CD4-positive, alpha-beta T cell treated with Interleukin-4 for 1 hour (primary cell): Measurements from ENCODE around the gene TTC1.

Experiments
- DNase-seq, 2 donors: peaks; one replicate each; pipeline ENCODE4 v3.0.0-alpha.2; 2020 to 2022

Gene TTC1

DNA sequence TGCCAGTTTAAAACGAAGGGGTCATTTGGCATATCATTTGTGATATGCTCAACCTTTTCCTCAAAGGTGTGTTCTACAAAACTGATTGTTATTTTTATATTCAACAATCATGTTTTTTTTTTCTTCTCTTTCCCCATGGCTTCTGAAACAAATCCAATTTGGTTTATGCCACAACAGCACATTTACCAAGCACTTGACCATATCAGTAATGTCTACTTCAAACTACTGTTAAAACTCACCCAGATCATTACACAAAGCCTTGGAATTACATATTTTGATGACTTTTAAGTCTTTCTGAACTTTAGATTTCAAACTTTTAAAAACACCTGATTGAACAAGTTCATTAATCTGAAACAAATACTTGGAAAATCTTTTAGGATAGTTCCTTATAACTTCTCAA lies 81.1 kb downstream of the TTC1 start:
- no peak for DNase-seq

DNA sequence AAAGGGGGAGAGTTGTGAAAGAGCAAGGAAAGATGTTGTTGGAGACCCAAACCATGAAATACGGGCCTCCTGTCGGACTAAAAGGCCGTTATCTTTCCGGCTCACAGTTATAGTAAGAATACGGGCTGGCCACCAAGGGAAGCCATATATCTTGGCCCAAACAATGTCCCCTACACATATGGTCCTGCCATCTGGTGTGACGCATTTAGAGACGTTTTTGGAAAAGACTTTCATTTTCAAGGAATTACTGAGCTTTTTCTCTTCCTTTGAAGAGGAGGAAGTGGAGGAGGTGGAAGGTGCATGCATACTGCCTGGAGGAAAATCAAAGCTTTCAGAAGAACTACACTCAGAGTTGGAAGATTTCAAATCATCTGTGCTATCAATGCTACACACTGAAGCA lies 83.6 kb downstream of the TTC1 start:
- no peak for DNase-seq

DNA sequence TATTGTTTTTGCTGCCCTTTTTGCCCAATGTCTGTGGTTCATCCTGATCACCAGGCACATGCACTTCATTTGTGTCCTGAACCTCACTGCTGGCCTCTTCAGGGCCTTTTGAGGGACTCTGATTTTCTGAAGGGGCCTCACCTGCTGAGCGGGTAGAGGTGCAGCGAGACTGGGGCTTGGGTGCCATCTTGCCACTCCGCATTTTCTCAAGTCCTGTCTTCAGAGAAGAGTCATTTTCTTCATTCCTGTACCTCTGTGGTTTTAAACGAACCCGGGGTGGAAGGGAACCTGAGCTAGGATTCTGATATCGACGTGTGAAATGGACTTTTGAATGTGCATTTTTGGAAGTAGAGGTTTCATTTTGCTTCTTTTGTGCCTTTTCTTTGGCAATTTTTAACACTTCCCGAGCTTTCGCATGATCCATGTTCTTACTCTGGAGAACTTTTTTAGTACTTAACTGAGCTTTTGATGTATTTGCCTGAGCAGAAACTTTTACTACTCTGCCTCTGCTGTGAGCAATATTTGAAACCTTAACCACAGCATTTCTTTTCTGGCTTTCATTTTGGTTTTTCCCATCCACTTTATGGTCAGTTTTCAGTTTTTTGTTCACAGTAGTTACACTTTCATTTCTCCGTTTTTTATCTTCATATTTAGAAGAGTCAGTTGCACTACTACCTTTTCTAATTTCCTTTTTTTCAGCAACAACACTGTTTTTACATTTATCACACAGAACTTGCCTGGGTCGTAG lies 84.2 kb downstream of the TTC1 start:
- no peak for DNase-seq

DNA sequence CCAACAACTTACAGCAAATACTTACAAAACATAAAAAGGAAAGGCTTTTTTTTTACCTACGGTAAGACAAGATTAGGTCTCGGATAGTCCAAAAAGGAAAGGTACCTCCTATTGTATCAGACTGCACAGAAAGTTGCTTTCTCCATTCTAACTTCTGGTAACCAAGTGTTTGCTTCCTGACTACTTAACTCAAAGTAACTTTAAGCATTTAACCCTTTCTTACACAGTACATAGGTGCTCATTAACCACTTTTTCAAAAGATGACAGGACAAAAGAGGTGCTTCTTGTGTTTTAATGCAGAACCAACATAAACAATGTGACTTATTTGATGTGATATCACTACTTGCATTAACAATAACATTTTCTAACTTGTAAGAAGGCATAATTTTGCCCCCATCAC lies 87.2 kb downstream of the TTC1 start:
- no peak for DNase-seq

DNA sequence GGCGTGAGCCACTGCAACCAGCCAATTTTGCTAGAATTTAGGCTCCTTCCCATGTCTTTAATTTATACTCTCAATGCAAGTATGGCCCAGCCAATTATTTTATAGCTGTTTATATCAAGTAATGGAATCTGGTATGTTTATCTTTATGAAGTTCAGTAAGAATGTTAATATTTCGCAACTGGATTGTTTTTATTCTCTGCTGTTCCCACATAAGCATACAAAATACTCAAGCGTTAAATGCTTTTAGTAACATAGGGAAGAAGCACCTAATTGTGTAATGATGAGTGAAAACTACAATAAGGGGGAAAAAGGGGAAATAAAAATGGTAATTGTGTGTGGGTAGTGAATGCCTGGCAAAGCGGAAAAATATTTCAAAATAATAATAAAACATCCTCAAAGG lies 89.1 kb downstream of the TTC1 start:
- DNase-seq = no peak

DNA sequence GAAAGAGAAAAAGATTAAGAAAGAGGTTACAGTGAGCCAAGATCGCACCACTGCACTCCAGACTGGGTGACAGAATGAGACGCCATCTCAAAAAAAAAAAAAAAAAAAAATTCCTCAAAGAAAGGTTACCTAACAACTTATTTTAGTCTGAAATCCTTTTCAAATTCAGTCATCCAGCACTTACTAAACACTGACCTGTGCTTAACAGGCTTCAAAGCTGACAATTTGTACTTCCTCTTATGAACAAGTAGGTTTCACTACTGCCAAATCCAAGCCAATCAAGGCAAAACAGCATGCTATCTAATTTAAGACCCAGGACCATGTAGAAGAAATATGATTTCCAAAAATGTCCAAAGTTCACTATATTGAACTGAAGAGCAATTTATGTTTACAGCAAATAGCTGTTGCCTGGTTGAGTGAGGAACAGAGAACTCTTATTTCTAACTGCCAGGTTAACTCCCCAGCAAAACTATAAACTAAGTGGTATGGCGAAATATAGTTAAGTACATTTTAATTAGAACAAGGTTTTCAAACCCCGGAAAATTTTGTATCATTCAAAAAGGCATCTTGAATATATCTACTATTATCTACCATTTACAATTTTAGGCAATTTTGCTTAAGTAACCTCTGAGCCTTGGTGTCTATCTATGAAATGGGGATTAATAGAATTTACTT lies 96.9 kb downstream of the TTC1 start:
- DNase-seq = no peak

DNA sequence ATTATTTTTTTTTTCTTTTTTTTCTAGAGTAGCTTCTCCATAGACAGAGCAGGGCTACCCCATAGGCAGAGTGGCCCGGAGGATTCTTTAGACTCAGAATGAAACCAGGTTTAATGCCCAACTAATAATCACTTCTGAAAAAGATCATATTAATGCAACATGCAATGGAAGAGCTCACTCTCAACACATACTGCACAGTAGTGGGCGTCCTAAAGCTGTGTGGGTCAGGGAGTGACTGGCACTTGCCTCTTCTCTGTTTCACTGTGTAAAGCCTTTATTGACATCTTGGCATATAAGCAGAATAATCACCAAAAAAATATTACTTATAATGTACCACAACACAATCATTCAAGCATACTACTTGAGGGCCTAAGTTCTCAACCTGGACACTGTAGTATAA lies 99.2 kb downstream of the TTC1 start:
- DNase-seq = no peak
